ENCODE measurements around the gene CTDSPL. TPM values are rescaled to one million over a fixed set of nuclear protein-coding genes. Genes with fewer than 3 reads are reported as not detected.

Gene CTDSPL
- total RNA-seq, 1 experiment from 2014 or later = 34.4 TPM

GRCh38 chr3:37995652-37996641 lies 134.3 kb downstream of the CTDSPL start:
- CTCF ChIA-PET = interaction anchor here (0.6 to 1.6 kb wide), 16 partner anchors 9 to 302 kb away, joined by 3 to 24 read pairs (median 4); no protein-coding TSS in a partner anchor
- TF ChIP-seq CEBPB (IDR thresholded peaks at IDR 0.05; ENCODE audit: low read depth) (no peak), EZH2phosphoT487 (IDR thresholded peaks at IDR 0.05; ENCODE audit: borderline replicate concordance) (no peak)
- no TSS peak for BruUV-seq (replicated peaks)
- Histone ChIP-seq H3K27me3 (ENCODE audit: insufficient read depth, low read length) (no peaks in the 10 kb centered on the region), H3K36me3 (ENCODE audit: control insufficient read depth in 1 of 2, insufficient read depth in 2 of 2, low read length in 2 of 2) (no peaks in the 10 kb centered on the region), H3K79me2 (ENCODE audit: insufficient read depth, low read length) (no peaks in the 10 kb centered on the region), H3K4me2 (ENCODE audit: low read length) (no peak overlapping the region; the same call in 1 of the 2 replicates), H4K20me1 (ENCODE audit: insufficient read depth) (no peaks in the 10 kb centered on the region), H3K9ac (ENCODE audit: low read length) (no peak overlapping the region), H3K9me2 (ENCODE audit: insufficient read depth) (no peaks in the 10 kb centered on the region), H3K4me1 (ENCODE audit: control insufficient read depth in 1 of 2, insufficient read depth in 2 of 2, low read length in 2 of 2) (peaks cover 11 to 41% of the 10 kb centered on the region in 2 experiments), H3K4me3 (replicated peaks in 1 of 2; ENCODE audit: low read depth in 1 of 2, low read length in 2 of 2) (no peak overlapping the region), H3K27ac (ENCODE audit: low read depth, low read length) (no peak overlapping the region), H3K9me3 (ENCODE audit: control insufficient read depth in 1 of 2, insufficient read depth in 1 of 2, low read depth in 1 of 2, low read length in 2 of 2) (no peaks in the 10 kb centered on the region), H2AFZ (ENCODE audit: low read depth, low read length, poor library complexity, severe bottlenecking) (peak overlapping the region; percentile 77)
- POLR2A ChIA-PET = interaction anchor here (1.0 kb wide), 1 partner anchor 27 kb away, joined by 3 read pairs; no protein-coding TSS in a partner anchor
- RAD21 ChIA-PET (ENCODE audit: low non-redundant PET in 1 of 2, low total read pairs in 2 of 2, uncharacterized antibody in 2 of 2, unreplicated experiment in 2 of 2) = interaction anchor here in 1 of 2 experiments (1.1 kb wide), 1 partner anchor 141 kb away, joined by 6 read pairs; no protein-coding TSS in a partner anchor
- intact Hi-C loops (cut with micrococcal nuclease) = loop anchor here (1.0 kb wide), 1 partner anchor 22 kb away; no protein-coding TSS in a partner anchor
- ATAC-seq (no peak), DNase-seq (ENCODE audit: low read depth, low spot score) (no peak)

- no peak for TF ChIP-seq EGR1 (IDR thresholded peaks at IDR 0.05; ENCODE audit: low read depth)
- TF ChIP-seq POLR2AphosphoS5 (IDR thresholded peaks at IDR 0.05; ENCODE audit: low read depth, low read length) = 0 out of 2 replicates have a peak, but pooled peaks have one; percentile 17
- TF ChIP-seq, protein P1, sequence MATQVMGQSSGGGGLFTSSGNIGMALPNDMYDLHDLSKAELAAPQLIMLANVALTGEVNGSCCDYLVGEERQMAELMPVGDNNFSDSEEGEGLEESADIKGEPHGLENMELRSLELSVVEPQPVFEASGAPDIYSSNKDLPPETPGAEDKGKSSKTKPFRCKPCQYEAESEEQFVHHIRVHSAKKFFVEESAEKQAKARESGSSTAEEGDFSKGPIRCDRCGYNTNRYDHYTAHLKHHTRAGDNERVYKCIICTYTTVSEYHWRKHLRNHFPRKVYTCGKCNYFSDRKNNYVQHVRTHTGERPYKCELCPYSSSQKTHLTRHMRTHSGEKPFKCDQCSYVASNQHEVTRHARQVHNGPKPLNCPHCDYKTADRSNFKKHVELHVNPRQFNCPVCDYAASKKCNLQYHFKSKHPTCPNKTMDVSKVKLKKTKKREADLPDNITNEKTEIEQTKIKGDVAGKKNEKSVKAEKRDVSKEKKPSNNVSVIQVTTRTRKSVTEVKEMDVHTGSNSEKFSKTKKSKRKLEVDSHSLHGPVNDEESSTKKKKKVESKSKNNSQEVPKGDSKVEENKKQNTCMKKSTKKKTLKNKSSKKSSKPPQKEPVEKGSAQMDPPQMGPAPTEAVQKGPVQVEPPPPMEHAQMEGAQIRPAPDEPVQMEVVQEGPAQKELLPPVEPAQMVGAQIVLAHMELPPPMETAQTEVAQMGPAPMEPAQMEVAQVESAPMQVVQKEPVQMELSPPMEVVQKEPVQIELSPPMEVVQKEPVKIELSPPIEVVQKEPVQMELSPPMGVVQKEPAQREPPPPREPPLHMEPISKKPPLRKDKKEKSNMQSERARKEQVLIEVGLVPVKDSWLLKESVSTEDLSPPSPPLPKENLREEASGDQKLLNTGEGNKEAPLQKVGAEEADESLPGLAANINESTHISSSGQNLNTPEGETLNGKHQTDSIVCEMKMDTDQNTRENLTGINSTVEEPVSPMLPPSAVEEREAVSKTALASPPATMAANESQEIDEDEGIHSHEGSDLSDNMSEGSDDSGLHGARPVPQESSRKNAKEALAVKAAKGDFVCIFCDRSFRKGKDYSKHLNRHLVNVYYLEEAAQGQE (IDR thresholded peaks at IDR 0.05; ENCODE audit: low read depth) = no peak
- TF ChIP-seq YY1 (IDR thresholded peaks at IDR 0.05; ENCODE audit: extremely low read depth, insufficient replicate concordance, low read depth, low read length) = peak; percentile 63
- TF ChIP-seq ZNF274 (IDR thresholded peaks at IDR 0.05; ENCODE audit: low read depth, low read length) = no peak
- TF ChIP-seq, protein P2, sequence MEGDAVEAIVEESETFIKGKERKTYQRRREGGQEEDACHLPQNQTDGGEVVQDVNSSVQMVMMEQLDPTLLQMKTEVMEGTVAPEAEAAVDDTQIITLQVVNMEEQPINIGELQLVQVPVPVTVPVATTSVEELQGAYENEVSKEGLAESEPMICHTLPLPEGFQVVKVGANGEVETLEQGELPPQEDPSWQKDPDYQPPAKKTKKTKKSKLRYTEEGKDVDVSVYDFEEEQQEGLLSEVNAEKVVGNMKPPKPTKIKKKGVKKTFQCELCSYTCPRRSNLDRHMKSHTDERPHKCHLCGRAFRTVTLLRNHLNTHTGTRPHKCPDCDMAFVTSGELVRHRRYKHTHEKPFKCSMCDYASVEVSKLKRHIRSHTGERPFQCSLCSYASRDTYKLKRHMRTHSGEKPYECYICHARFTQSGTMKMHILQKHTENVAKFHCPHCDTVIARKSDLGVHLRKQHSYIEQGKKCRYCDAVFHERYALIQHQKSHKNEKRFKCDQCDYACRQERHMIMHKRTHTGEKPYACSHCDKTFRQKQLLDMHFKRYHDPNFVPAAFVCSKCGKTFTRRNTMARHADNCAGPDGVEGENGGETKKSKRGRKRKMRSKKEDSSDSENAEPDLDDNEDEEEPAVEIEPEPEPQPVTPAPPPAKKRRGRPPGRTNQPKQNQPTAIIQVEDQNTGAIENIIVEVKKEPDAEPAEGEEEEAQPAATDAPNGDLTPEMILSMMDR (IDR thresholded peaks at IDR 0.05 in 2 of 3, conservative IDR thresholded peaks at IDR 0.05 in 1 of 3; ENCODE audit: borderline replicate concordance in 1 of 3, insufficient read depth in 1 of 3, low read depth in 2 of 3, low read length in 2 of 3) = peak in 2 of 3 experiments; percentile 90 to 97; a peak in 4 of 6 replicates
- CTCF ChIA-PET = interaction anchor here (0.6 to 1.6 kb wide), 17 partner anchors 9 to 301 kb away, joined by 3 to 24 read pairs (median 4); no protein-coding TSS in a partner anchor
- no peaks in the 10 kb centered on the region for H3K27me3 ChIP-seq (ENCODE audit: insufficient read depth, low read length)
- no peaks in the 10 kb centered on the region for H3K9me2 ChIP-seq (ENCODE audit: insufficient read depth)
- ATAC-seq (peak; percentile 66), DNase-seq (ENCODE audit: low read depth, low spot score) (peak; percentile 79)
- POLR2A ChIA-PET = interaction anchor here (0.9 to 1.0 kb wide), 2 partner anchors 22 to 26 kb away, joined by 3 read pairs; no protein-coding TSS in a partner anchor
- no peaks in the 10 kb centered on the region for H3K79me2 ChIP-seq (ENCODE audit: insufficient read depth, low read length)
- no peak overlapping the region for H3K9ac ChIP-seq (ENCODE audit: low read length)
- no peaks in the 10 kb centered on the region for H4K20me1 ChIP-seq (ENCODE audit: insufficient read depth)
- intact Hi-C loops (cut with micrococcal nuclease) = loop anchor here (1.0 kb wide), 1 partner anchor 23 kb away; no protein-coding TSS in a partner anchor
- no TSS peak for BruUV-seq (replicated peaks)
- RAD21 ChIA-PET (ENCODE audit: low non-redundant PET in 1 of 2, low total read pairs in 2 of 2, uncharacterized antibody in 2 of 2, unreplicated experiment in 2 of 2) = interaction anchor here (0.7 to 1.1 kb wide), 2 partner anchors 133 to 141 kb away, joined by 3 to 6 read pairs; no protein-coding TSS in a partner anchor
- H3K4me2 ChIP-seq (ENCODE audit: low read length) = peak overlapping the region; percentile 15; the same call in 1 of the 2 replicates
- H3K4me1 ChIP-seq (ENCODE audit: control insufficient read depth in 1 of 2, insufficient read depth in 2 of 2, low read length in 2 of 2) = peaks cover 11 to 46% of the 10 kb centered on the region in 2 experiments
- no peak overlapping the region for H3K4me3 ChIP-seq (replicated peaks in 1 of 2; ENCODE audit: low read depth in 1 of 2, low read length in 2 of 2)
- no peaks in the 10 kb centered on the region for H3K9me3 ChIP-seq (ENCODE audit: control insufficient read depth in 1 of 2, insufficient read depth in 1 of 2, low read depth in 1 of 2, low read length in 2 of 2)
- H3K27ac ChIP-seq (ENCODE audit: low read depth, low read length) = no peak overlapping the region
- peak overlapping the region; percentile 77 for H2AFZ ChIP-seq (ENCODE audit: low read depth, low read length, poor library complexity, severe bottlenecking)
- no peaks in the 10 kb centered on the region for H3K36me3 ChIP-seq (ENCODE audit: control insufficient read depth in 1 of 2, insufficient read depth in 2 of 2, low read length in 2 of 2)
Measured at GRCh38 chr3:37996785-37997301, 135.2 kb downstream of the CTDSPL start.

Measured in HCT116 (cell line).